Body of pancreas (tissue), 4 donors: Measurements from ENCODE around the gene NGEF.

Experiments used
- POLR2A ChIP-seq, 3 donors: fragments of 450-650 bp; IDR thresholded peaks; one replicate each; pipeline ENCODE4 v1.6.1; 2016; ENCODE audit warnings: antibody characterized with exemption in 3 of 3, mild to moderate bottlenecking in 2 of 3
- TF ChIP-seq, protein P1 (sequence below), 7 experiments: fragments of 450-650 bp in 4 of 7; fragments of 200-600 bp in 3 of 7; sonication (generic) in 3 of 7; IDR thresholded peaks; one replicate each; pipeline ENCODE4 v1.5.1; 2016 to 2019; ENCODE audit warnings: antibody characterized with exemption in 7 of 7

DNA sequence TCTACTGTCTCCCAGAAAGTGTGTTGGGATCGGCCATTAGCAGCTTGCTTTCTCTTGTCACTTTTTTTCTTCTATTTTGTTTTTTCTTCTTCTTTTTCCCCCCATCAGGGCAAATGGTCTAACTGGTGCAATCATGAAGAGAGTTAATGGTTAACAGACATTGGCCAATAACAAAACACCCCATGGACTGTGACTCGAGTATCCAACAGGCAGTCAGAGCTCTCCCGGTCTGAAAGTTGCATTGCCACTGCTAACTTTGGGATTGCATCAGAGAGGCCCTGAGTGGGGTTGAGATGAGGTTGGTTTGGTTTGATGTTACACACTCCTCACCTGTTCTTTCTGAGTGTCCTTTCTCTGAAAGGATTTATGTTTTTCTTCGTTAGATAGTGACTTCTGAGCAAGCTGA, 155.9 kb downstream of the NGEF start:
- TF ChIP-seq, protein P1, sequence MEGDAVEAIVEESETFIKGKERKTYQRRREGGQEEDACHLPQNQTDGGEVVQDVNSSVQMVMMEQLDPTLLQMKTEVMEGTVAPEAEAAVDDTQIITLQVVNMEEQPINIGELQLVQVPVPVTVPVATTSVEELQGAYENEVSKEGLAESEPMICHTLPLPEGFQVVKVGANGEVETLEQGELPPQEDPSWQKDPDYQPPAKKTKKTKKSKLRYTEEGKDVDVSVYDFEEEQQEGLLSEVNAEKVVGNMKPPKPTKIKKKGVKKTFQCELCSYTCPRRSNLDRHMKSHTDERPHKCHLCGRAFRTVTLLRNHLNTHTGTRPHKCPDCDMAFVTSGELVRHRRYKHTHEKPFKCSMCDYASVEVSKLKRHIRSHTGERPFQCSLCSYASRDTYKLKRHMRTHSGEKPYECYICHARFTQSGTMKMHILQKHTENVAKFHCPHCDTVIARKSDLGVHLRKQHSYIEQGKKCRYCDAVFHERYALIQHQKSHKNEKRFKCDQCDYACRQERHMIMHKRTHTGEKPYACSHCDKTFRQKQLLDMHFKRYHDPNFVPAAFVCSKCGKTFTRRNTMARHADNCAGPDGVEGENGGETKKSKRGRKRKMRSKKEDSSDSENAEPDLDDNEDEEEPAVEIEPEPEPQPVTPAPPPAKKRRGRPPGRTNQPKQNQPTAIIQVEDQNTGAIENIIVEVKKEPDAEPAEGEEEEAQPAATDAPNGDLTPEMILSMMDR (IDR thresholded peaks at IDR 0.05): no peak
- no peak for TF ChIP-seq POLR2A (IDR thresholded peaks at IDR 0.05)
